ENCODE results near the gene ETNPPL.
A peak's percentile ranks its signal among the peaks of the same experiment; 100 is the strongest.

ETNPPL gene

GRCh38 chr4:108779958-108780357 lies 17.1 kb upstream of the ETNPPL start:
- H3K27ac ChIP-seq: no peak overlapping the region
- TF ChIP-seq ZFX (IDR thresholded peaks at IDR 0.05): no peak
- TF ChIP-seq, protein P1, sequence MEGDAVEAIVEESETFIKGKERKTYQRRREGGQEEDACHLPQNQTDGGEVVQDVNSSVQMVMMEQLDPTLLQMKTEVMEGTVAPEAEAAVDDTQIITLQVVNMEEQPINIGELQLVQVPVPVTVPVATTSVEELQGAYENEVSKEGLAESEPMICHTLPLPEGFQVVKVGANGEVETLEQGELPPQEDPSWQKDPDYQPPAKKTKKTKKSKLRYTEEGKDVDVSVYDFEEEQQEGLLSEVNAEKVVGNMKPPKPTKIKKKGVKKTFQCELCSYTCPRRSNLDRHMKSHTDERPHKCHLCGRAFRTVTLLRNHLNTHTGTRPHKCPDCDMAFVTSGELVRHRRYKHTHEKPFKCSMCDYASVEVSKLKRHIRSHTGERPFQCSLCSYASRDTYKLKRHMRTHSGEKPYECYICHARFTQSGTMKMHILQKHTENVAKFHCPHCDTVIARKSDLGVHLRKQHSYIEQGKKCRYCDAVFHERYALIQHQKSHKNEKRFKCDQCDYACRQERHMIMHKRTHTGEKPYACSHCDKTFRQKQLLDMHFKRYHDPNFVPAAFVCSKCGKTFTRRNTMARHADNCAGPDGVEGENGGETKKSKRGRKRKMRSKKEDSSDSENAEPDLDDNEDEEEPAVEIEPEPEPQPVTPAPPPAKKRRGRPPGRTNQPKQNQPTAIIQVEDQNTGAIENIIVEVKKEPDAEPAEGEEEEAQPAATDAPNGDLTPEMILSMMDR (conservative IDR thresholded peaks at IDR 0.05): no peak

- no peak overlapping the region for H3K27ac ChIP-seq
- TF ChIP-seq, protein P1 (conservative IDR thresholded peaks at IDR 0.05): no peak
- no peak for TF ChIP-seq ZFX (IDR thresholded peaks at IDR 0.05)
Observed at GRCh38 chr4:108777388-108777787, 14.5 kb upstream of the ETNPPL start.

DNA sequence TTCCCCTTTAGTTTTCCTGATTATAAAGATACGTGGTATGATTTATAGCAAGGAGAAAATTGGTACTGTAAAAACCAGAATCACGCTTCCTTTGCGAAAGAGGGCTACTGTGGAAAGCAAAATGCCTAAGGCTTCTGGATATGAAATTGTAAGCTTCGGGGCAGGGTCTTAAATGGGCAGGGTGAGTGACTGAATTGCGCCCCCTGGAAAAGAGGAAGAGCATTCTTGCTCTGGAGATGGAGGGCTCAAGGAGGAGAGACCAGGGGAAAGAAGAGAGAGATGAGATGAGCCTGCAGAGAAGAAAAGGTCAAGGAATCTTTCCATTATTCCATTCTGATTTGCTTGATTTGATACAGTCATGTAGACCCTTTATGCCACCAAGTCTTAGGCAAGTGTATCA lies 13.1 kb upstream of the ETNPPL start:
- H3K27ac ChIP-seq: no peak overlapping the region
- TF ChIP-seq ZFX (IDR thresholded peaks at IDR 0.05): no peak
- TF ChIP-seq, protein P1 (conservative IDR thresholded peaks at IDR 0.05): no peak

GRCh38 chr4:108774809-108775530 lies 12.1 kb upstream of the ETNPPL start:
- TF ChIP-seq ZFX (IDR thresholded peaks at IDR 0.05): no peak
- TF ChIP-seq, protein P1 (conservative IDR thresholded peaks at IDR 0.05): peak; percentile 26
- H3K27ac ChIP-seq: no peak overlapping the region

DNA sequence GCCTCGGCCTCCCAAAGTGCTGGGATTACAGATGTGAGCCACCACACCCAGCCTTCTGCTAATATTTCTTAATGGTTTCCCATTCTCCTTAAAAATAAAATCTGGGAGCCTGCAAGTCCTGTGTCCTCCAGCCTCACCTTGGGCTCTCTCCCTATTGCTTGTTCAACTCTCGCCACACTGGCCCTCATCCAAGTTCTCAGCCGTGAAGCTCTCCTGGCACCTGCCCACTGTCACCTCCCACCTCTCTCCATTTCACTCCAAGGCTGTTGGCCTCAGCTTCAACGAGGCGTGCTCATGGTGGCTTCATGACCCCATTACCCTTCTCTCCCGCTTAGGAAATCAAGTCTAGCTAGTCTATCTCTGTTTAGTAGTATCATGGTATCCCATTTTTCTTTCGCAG lies 9.5 kb upstream of the ETNPPL start:
- TF ChIP-seq, protein P1 (conservative IDR thresholded peaks at IDR 0.05): no peak
- no peak for TF ChIP-seq ZFX (IDR thresholded peaks at IDR 0.05)
- no peak overlapping the region for H3K27ac ChIP-seq

- no peak for TF ChIP-seq ZFX (IDR thresholded peaks at IDR 0.05)
- TF ChIP-seq, protein P1 (conservative IDR thresholded peaks at IDR 0.05): no peak
- H3K27ac ChIP-seq: no peak overlapping the region
Observed at GRCh38 chr4:108766058-108766457, 3.2 kb upstream of the ETNPPL start.

- TF ChIP-seq ZFX (IDR thresholded peaks at IDR 0.05): no peak
- TF ChIP-seq, protein P1 (conservative IDR thresholded peaks at IDR 0.05): no peak
- H3K27ac ChIP-seq: no peak overlapping the region
Observed at GRCh38 chr4:108763986-108764385, 1.1 kb upstream of the ETNPPL start.
